HG02943 (cell line): ENCODE measurements around the gene RELN.

Source experiments
- ATAC-seq: cut with Tn5 transposase; IDR thresholded peaks from one replicate; pipeline ENCODE4 v1.9.1; 2021; ENCODE audit warnings: mild to moderate bottlenecking, low read depth, moderate library complexity; ENCODE audit not compliant: unreplicated experiment

The RELN gene

GRCh38 chr7:103594186-103594585, 395.3 kb downstream of the RELN start:
- ATAC-seq: no peak

- no peak for ATAC-seq
Observed at GRCh38 chr7:103593691-103594090, 395.8 kb downstream of the RELN start.

- no peak for ATAC-seq
Observed at GRCh38 chr7:103592844-103593243, 396.6 kb downstream of the RELN start.

GRCh38 chr7:103592187-103592586, 397.3 kb downstream of the RELN start:
- ATAC-seq: no peak

GRCh38 chr7:103580031-103580430, 409.4 kb downstream of the RELN start:
- no peak for ATAC-seq

GRCh38 chr7:103577059-103577458, 412.4 kb downstream of the RELN start:
- no peak for ATAC-seq

GRCh38 chr7:103576641-103577040, 412.8 kb downstream of the RELN start:
- no peak for ATAC-seq

- ATAC-seq: no peak
Observed at GRCh38 chr7:103574576-103574975, 414.9 kb downstream of the RELN start.

- ATAC-seq: no peak
Observed at GRCh38 chr7:103573479-103574058, 415.9 kb downstream of the RELN start.

- no peak for ATAC-seq
Observed at GRCh38 chr7:103571586-103571985, 417.9 kb downstream of the RELN start.

GRCh38 chr7:103569621-103570305, 419.7 kb downstream of the RELN start:
- no peak for ATAC-seq

GRCh38 chr7:103564416-103564815, 425.0 kb downstream of the RELN start:
- ATAC-seq: no peak

- ATAC-seq: no peak
Observed at GRCh38 chr7:103560136-103560535, 429.3 kb downstream of the RELN start.

GRCh38 chr7:103551016-103551415, 438.4 kb downstream of the RELN start:
- ATAC-seq: no peak

- no peak for ATAC-seq
Observed at GRCh38 chr7:103549786-103550185, 439.7 kb downstream of the RELN start.

- ATAC-seq: no peak
Observed at GRCh38 chr7:103547451-103548284, 441.8 kb downstream of the RELN start.

GRCh38 chr7:103542470-103542869, 447.0 kb downstream of the RELN start:
- ATAC-seq: no peak

GRCh38 chr7:103541947-103542346, 447.5 kb downstream of the RELN start:
- no peak for ATAC-seq

- no peak for ATAC-seq
Observed at GRCh38 chr7:103541026-103541425, 448.4 kb downstream of the RELN start.

GRCh38 chr7:103540338-103540737, 449.1 kb downstream of the RELN start:
- ATAC-seq: no peak

- no peak for ATAC-seq
Observed at GRCh38 chr7:103539875-103540274, 449.6 kb downstream of the RELN start.
